Measurements from ENCODE around the gene CACNA1I.

CACNA1I gene

DNA sequence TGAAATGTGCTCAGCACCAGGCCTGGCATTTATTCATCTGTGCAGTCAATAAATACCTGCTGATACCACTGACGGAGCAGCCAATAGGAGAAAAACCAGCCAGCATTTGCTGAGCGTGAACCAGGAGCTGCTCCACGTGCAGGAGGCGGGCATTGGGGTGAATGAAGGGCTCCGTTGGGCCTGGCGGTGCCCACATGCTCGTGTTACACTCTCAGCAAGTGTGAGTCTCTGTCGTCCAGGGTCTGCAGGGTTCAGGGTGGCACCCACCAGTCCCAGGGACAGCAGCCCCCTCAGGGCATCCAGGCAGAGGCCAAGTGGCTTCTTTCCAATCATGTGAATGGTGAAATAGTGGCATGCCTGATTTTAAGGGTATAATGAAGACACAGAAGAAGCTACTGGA, 33.8 kb upstream of the CACNA1I start:
- no peak for DNase-seq

GRCh38 chr22:39537975-39538374, 32.6 kb upstream of the CACNA1I start:
- DNase-seq, result no peak

- DNase-seq, result no peak
Observed at GRCh38 chr22:39543095-39543494, 27.5 kb upstream of the CACNA1I start.

DNA sequence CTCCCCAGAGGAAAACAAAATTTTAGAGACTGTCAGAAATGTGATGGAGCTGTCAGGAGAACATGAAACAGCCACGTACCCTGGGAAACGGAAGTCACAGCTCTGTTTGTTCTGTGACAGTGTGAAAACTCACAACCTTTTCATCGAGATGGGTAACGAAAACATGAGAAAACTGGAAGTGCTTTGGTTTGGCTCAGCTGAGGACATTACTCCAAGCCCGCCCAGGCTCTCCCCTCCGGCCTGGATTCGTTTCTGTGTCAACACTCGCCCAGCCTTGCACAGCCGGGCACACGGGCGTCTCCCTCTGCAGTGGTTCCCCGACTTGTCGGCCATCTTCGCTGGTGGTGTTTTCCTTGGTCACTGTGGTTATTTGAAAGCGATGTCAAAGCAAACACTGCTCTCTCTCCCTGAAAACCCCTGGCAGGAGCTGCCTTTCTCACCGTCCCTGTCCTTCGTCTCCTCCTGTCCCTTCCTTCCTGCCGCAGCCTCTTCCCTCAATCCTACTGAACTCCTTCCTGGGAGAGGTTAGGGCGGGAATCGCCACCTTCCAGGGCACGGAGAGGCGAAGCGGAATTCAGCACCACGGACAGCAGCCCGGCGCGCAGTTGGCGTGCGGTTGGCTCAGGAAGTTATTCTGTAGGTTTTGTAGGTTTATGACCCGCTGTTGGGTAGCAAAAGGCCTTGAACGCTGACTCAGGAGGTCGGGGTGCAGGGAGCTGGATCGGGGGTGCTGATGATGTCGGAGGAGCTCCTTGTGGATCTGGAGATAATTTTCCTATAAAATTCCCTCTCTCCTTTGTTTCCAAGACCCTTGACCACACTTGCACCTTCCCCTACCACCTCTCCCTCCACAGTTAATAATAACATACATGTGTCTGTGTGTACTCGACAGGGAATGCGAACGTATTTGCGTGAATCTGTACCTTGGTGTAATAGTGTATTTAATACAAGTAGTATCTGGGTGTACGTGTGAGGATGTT, 24.9 kb upstream of the CACNA1I start:
- no peak for DNase-seq

DNA sequence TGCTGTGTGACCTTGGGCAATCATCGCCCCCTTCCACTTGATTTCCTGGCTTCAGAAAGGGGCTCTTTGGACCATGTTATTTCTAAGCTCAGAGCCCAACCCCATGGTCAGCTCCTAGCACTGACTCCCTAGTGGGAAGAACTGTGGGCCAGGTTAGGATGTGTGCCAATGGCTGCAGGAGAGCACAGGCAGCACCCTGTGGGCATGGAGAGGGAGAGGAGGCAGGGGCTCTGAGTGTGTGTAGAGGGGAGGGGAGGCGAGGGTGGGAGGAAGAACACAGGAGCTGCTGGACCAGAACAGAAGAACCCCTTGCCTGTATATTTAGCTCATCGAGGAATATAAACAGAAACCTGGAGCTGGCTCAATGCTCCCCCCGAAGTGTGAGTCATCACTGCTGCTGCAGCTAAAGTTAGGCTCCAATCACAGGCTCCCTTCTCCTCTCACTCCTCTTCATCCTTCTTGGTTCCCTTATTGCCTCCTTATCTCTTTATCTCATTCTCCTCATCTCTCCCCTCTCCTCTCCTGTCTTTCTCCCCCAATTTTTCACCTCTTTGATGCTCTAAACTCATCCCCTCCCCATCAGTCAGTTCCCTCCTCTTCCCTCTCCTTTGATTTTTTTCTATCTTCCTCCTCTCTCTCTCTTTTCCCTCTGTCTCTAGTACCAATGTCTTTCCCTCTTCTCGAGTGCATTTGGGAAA, 23.5 kb upstream of the CACNA1I start:
- peak; percentile 41 for DNase-seq

- DNase-seq, result no peak
Observed at GRCh38 chr22:39547587-39547947, 23.0 kb upstream of the CACNA1I start.

DNA sequence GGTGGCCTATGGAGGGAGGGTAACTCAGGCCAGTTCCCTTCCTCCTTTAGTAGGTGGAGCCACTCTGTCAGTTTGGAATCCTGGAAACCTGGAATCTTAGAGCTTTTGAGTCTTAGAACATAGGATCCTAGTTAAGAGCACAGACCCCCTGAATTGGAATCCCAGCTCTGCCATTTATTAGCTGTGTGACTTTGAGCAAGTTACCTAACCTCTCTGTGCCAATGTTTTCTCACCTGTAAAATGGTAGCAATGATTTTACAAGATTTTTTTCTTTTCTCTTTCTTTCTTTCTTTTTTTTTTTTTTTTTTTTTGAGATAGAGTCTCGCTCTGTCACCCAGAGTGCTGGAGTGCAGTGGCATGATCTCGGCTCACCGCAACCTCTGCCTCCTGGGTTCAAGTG, 17.1 kb upstream of the CACNA1I start:
- no peak for DNase-seq

DNA sequence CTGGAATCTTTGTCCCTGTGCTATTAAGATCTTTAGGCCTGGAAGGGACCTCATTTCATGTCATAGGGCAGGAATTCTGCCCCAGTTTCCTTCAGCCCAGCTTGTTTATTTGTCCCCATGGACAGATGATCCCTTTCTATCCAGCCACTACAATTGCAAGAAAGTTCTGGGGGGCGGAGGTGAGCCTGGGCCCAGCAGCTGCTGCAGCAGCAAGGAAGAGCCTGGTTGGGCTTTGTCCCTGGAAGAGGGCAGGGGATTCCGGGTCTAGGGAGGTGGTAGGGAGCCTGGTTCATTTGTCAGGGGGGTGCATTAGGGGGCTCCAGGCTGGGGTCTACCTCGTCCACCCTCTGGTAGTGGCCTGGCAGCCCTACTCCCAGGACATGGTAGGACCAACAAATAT, 16.4 kb upstream of the CACNA1I start:
- no peak for DNase-seq

DNA sequence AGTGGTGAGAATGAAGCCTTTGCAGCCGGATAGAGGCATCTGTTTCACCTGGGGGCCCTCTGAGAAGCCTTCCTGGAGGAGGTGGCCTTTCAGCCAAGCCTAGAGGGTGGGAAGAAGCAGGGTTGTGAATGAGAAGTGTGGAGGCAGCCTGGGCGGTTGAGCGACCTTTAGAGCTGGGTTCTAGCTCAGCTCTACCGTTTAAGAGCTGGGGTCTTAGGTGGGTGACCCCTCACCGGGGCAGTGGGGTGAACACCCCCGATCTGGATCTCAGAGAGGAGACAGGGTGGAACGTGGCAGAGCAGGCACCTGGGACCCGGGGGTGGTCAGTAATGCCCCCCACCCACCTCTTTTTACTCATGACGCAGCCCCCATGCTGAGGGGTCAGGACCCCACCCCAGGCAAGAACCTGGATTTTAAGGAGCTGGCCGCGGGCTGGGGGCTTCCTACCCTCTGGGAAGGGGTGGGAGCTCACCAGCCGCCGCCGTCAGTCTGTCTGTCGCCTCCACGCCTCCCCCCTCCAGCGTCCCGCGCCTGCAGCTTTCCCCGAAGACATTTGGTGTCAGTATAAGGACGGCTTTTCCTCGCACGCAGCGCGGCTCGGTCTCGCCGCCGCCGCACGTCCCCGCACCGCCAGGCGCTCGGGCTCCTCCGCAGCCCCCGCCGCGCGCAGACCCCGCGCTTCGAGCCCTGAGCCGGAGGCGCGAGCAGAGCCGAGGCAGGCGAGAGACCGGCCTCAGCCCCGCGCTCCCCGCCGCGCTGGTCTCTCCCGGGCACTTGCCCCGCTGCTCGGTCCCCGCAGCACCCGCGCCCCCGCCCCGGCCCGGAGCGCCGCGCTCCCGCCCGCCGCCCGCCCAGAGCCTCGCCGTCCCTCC, 13.3 kb upstream of the CACNA1I start:
- peak; percentile 49 for DNase-seq

DNA sequence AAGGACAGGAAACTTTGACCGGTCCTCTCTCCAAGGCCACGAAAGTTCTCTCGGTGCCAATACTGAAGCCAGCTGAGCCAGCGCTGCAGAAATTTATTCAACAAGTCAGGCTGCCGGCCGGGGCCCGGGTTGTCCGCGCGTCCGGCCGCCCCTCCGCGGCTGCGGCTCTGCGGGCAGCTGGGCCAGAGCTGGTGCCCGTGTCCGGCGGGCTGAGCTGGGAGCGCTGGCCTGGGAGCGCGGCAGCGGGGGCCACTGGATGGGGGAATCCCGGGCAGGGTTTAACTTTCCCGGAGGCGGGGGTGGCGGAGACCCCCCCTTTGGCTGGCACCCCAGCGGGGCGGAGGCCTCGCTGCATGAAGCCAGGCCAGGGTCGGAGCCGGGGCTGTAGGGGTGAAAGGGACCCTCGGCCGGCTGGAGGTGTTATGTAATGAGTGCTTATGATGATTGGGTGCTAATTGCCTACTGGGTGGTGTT, 12.3 kb upstream of the CACNA1I start:
- no peak for DNase-seq

DNA sequence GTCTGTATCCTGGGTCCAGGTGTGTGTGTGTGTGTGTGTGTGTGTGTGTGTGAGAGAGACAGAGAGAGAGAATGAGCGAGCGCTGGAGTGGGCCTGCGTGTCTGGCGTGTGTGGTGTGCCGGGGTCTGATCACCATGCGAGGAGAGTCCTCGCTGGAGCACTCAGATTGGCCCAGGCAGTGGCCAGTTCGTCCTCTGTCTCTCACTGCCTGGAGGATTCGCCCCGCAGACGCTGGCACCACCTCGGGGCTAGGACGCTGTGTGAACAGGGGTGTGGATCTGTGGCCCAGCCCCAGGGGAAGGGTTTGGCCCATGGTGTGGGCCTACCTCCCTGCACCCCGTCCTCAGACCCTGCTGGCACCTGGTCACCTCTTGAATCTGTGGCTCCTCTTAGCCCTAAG, 11.6 kb upstream of the CACNA1I start:
- no peak for DNase-seq

- no peak for DNase-seq
Observed at GRCh38 chr22:39559456-39560105, 11.0 kb upstream of the CACNA1I start.

GRCh38 chr22:39560127-39560526, 10.4 kb upstream of the CACNA1I start:
- no peak for DNase-seq

DNA sequence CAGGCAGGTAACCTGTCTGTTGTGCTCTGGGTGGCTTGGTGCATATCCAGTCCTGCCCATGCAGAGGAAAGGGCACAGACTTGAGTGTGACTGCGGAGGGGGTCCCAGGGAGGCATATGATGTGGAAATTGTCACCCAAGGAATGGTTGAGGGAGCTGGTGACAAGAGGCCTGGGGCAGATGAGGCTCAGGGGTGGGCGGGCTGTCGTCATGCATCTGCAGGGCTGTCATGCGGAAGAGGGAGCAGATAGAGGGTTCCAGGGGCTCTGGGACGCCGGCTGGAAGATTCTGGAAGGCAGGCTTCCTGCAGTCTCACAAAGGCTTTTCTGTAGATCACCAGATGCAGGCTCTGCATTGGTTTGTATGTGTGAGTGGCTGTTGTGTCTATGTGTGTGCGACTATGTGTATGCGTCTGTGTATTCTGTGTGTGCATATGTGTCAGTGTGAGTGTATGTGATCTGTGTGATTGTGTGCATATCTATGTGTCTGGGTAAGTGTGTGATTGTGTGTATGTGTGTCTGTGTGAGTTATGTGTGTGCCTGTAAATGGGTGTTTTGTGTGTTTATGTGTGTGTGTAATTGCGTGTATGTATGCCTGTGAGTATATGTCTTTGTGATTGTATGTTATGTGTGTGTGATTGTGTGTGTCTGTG, 7.6 kb upstream of the CACNA1I start:
- no peak for DNase-seq

DNA sequence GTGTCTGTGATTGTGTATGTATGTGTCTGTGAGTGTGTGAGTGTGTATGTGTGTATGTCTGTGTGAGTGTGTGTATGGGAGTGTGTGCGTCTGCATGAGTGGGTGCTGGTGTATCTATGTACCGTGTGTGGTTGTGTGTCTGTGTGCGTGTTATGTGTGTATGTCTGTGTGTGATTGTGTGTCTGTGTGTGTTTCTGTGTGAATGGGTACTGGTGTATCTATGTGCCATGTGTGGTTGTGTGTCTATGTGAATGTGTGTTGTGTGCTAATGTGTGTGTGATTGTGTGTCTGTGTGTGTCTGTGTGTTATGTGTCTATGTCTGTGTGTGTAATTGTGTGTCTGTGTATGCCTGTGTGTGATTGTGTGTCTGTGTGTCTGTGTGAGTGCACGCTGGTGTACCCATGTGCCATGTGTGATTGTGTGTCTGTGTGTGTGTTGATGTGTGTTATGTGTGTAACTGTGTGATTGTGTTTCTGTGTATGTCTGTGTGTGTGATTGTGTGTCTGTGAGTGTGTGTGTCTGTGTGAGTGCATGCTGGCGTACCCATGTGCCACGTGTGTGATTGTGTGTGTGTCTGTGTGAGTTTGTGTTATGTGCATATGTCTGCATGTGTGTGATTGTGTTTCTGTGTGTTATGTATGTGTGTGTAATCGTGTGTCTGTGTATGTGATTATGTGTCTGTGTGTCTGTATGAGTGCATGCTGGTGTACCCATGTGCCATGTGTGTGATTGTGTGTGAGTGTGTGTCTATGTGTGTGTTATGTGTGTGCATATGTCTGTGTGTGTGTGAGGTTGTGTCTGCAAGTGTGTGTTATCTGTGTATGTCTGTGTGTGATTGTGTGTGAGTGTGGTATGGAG, 6.8 kb upstream of the CACNA1I start:
- no peak for DNase-seq

GRCh38 chr22:39565414-39565944, 5.1 kb upstream of the CACNA1I start:
- no peak for DNase-seq

GRCh38 chr22:39567135-39567946, 3.2 kb upstream of the CACNA1I start:
- DNase-seq, result no peak

GRCh38 chr22:39568278-39568981, 2.1 kb upstream of the CACNA1I start:
- DNase-seq, result no peak

GRCh38 chr22:39569066-39569465, 1.5 kb upstream of the CACNA1I start:
- DNase-seq, result no peak
